Measurements from ENCODE around the gene GSTK1. TPM values are rescaled to one million over a fixed set of nuclear protein-coding genes. Genes with fewer than 3 reads are reported as not detected.

GSTK1 gene
- polyA plus RNA-seq, 1 donor from 2014 or later, result 12.8 TPM

DNA sequence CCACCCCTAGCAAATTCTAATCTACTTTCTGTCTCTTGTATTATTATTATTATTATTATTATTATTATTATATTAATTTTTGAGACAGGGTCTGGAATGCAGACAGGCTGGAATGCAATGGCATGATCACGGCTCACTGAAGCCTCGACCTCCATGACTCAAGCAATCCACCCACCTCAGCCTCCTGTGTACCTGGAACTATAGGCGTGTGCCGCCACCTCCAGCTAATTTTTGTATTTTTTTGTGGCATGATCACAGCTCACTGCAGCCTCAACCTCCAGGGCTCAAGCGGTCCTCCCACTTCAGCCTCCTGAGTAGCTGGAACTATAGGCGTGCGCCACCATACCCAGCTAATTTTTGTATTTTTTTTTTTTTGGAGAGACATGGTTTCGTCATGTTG is 18.9 kb downstream of the GSTK1 start:
- Histone ChIP-seq H3K9me3 (ENCODE audit: low read length) (no peaks in the 10 kb centered on the region), H3K27ac (ENCODE audit: low read length) (no peak overlapping the region), H3F3A (ENCODE audit: insufficient read depth, low read length, poor library complexity, severe bottlenecking) (no peaks in the 10 kb centered on the region), H4K20me1 (ENCODE audit: insufficient read depth) (no peaks in the 10 kb centered on the region), H3K9ac (ENCODE audit: low read length) (no peak overlapping the region), H3K36me3 (ENCODE audit: insufficient read depth, low read length) (no peaks in the 10 kb centered on the region), H3K4me3 (ENCODE audit: low read length) (no peak overlapping the region), H3K4me2 (ENCODE audit: low read length) (no peak overlapping the region), H3K9me2 (ENCODE audit: insufficient read depth, low read length) (no peaks in the 10 kb centered on the region), H2AFZ (ENCODE audit: low read depth, low read length) (no peak overlapping the region), H3K79me2 (replicated peaks; ENCODE audit: insufficient read depth, low read length) (no peaks in the 10 kb centered on the region), H3K27me3 (ENCODE audit: insufficient read depth, low read depth, low read length) (no peaks in the 10 kb centered on the region)
- TF ChIP-seq EP300 (conservative IDR thresholded peaks at IDR 0.05; ENCODE audit: poor library complexity, severe bottlenecking) (no peak), SMC3 (conservative IDR thresholded peaks at IDR 0.05; ENCODE audit: poor library complexity) (no peak), RAD21 (conservative IDR thresholded peaks at IDR 0.05) (no peak), MXI1 (conservative IDR thresholded peaks at IDR 0.05; ENCODE audit: poor library complexity, severe bottlenecking) (no peak)
- TF ChIP-seq, protein P1, sequence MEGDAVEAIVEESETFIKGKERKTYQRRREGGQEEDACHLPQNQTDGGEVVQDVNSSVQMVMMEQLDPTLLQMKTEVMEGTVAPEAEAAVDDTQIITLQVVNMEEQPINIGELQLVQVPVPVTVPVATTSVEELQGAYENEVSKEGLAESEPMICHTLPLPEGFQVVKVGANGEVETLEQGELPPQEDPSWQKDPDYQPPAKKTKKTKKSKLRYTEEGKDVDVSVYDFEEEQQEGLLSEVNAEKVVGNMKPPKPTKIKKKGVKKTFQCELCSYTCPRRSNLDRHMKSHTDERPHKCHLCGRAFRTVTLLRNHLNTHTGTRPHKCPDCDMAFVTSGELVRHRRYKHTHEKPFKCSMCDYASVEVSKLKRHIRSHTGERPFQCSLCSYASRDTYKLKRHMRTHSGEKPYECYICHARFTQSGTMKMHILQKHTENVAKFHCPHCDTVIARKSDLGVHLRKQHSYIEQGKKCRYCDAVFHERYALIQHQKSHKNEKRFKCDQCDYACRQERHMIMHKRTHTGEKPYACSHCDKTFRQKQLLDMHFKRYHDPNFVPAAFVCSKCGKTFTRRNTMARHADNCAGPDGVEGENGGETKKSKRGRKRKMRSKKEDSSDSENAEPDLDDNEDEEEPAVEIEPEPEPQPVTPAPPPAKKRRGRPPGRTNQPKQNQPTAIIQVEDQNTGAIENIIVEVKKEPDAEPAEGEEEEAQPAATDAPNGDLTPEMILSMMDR (IDR thresholded peaks at IDR 0.05; ENCODE audit: poor library complexity, severe bottlenecking), result no peak

DNA sequence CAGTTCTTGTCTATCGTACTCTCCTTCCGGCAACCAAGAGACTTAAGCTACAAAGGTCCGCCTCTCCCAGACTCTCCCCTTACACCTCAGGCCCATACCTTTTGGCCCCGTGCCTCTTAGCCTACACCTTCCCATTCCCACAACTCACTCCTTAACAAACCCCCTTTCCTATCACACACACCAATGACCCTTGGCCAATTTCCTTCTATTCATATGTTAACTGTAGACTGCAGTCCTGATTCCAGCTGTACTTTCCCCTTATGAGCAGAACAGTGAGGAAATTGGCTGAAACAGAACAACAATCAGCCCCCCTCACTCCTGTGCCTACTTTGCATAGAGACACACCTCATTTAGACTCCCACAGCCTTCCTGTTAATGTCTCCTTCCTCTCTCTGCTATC is 20.1 kb downstream of the GSTK1 start:
- Histone ChIP-seq H3K27me3 (ENCODE audit: insufficient read depth, low read depth, low read length) (no peaks in the 10 kb centered on the region), H3K27ac (ENCODE audit: low read length) (no peak overlapping the region), H3K9me3 (ENCODE audit: low read length) (no peaks in the 10 kb centered on the region), H2AFZ (ENCODE audit: low read depth, low read length) (no peak overlapping the region), H3K4me3 (ENCODE audit: low read length) (no peak overlapping the region), H3K9me2 (ENCODE audit: insufficient read depth, low read length) (no peaks in the 10 kb centered on the region), H4K20me1 (ENCODE audit: insufficient read depth) (no peaks in the 10 kb centered on the region), H3K36me3 (ENCODE audit: insufficient read depth, low read length) (no peaks in the 10 kb centered on the region), H3F3A (ENCODE audit: insufficient read depth, low read length, poor library complexity, severe bottlenecking) (no peaks in the 10 kb centered on the region), H3K4me2 (ENCODE audit: low read length) (no peak overlapping the region), H3K79me2 (replicated peaks; ENCODE audit: insufficient read depth, low read length) (peaks cover 1% of the 10 kb centered on the region), H3K9ac (ENCODE audit: low read length) (no peak overlapping the region)
- TF ChIP-seq TAF1 (IDR thresholded peaks at IDR 0.05; ENCODE audit: low read depth) (no peak), EP300 (conservative IDR thresholded peaks at IDR 0.05; ENCODE audit: poor library complexity, severe bottlenecking) (no peak), RAD21 (conservative IDR thresholded peaks at IDR 0.05) (no peak), EZH2 (IDR thresholded peaks at IDR 0.05; ENCODE audit: borderline replicate concordance, insufficient read depth, low read length, poor library complexity, severe bottlenecking) (no peak), SMC3 (conservative IDR thresholded peaks at IDR 0.05; ENCODE audit: poor library complexity) (no peak), MXI1 (conservative IDR thresholded peaks at IDR 0.05; ENCODE audit: poor library complexity, severe bottlenecking) (no peak)
- TF ChIP-seq, protein P2, sequence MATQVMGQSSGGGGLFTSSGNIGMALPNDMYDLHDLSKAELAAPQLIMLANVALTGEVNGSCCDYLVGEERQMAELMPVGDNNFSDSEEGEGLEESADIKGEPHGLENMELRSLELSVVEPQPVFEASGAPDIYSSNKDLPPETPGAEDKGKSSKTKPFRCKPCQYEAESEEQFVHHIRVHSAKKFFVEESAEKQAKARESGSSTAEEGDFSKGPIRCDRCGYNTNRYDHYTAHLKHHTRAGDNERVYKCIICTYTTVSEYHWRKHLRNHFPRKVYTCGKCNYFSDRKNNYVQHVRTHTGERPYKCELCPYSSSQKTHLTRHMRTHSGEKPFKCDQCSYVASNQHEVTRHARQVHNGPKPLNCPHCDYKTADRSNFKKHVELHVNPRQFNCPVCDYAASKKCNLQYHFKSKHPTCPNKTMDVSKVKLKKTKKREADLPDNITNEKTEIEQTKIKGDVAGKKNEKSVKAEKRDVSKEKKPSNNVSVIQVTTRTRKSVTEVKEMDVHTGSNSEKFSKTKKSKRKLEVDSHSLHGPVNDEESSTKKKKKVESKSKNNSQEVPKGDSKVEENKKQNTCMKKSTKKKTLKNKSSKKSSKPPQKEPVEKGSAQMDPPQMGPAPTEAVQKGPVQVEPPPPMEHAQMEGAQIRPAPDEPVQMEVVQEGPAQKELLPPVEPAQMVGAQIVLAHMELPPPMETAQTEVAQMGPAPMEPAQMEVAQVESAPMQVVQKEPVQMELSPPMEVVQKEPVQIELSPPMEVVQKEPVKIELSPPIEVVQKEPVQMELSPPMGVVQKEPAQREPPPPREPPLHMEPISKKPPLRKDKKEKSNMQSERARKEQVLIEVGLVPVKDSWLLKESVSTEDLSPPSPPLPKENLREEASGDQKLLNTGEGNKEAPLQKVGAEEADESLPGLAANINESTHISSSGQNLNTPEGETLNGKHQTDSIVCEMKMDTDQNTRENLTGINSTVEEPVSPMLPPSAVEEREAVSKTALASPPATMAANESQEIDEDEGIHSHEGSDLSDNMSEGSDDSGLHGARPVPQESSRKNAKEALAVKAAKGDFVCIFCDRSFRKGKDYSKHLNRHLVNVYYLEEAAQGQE (IDR thresholded peaks at IDR 0.05; ENCODE audit: borderline replicate concordance), result no peak
- TF ChIP-seq, protein P1 (IDR thresholded peaks at IDR 0.05; ENCODE audit: poor library complexity, severe bottlenecking), result no peak

Measured in neural cell (in vitro differentiated cells).